Right ventricle myocardium superior (tissue), 1 donor: ENCODE measurements around the gene PARD3. TPM values are rescaled to one million over a fixed set of nuclear protein-coding genes. Genes with fewer than 3 reads are reported as not detected.
A peak's percentile ranks its signal among the peaks of the same experiment; 100 is the strongest.
"Not testable (repeated sequence)": the region's sequence is repeated elsewhere in the genome, so short reads cannot be mapped to it uniquely, and the experiment has no call there.

ENCODE experiments used
- ATAC-seq: fragments of 200-7000 bp; cut with Tn5 transposase; one replicate; pipeline ENCODE4 v1.9.1; 2020; ENCODE audit warnings: mild to moderate bottlenecking; ENCODE audit not compliant: poor library complexity
- DNase-seq: peaks from one replicate; pipeline ENCODE4 v3.0.0-alpha.2; 2020
- intact Hi-C: fragments of 100-400 bp; cut with DNase I; formaldehyde crosslinking; loops from one replicate; pipeline ENCODE4 v1.11.2; 2022
- total RNA-seq: library from RNA; stranded (reverse); fragmentation: NEBNext Ultra II Directional; extraction: Animal tissue kit (Norgen Biotek cat#: 25700); gene quantifications from one replicate; pipeline ENCODE4 v1.2.1, GENCODE V29; 2021
- donor health status: DM: no; HTN: yes; CAD: no; lungs with severe emphysema.

PARD3 gene
- total RNA-seq, 1 donor from 2014 or later = 33.5 TPM

GRCh38 chr10:34473174-34474008 lies 341.7 kb downstream of the PARD3 start:
- intact Hi-C loops = no loop called here
- peak; percentile 84 for ATAC-seq
- no peak for DNase-seq

- no peak for ATAC-seq
These were observed 344.8 kb downstream of the PARD3 start for GRCh38 chr10:34470307-34470706.

GRCh38 chr10:34469446-34469845 lies 345.6 kb downstream of the PARD3 start:
- DNase-seq = no peak
- ATAC-seq = no peak
- intact Hi-C loops = no loop called here

More at GRCh38 chr10:34470307-34470706, 344.8 kb downstream of the PARD3 start:
- intact Hi-C loops = no loop called here
- DNase-seq = no peak

GRCh38 chr10:34467902-34468301 lies 347.2 kb downstream of the PARD3 start:
- ATAC-seq (no peak), DNase-seq (no peak)
- intact Hi-C loops = no loop called here

GRCh38 chr10:34467364-34467763 lies 347.7 kb downstream of the PARD3 start:
- intact Hi-C loops = no loop called here
- DNase-seq (no peak), ATAC-seq (no peak)

GRCh38 chr10:34465678-34466077 lies 349.4 kb downstream of the PARD3 start:
- DNase-seq (no peak), ATAC-seq (no peak)
- intact Hi-C loops = no loop called here

GRCh38 chr10:34464591-34464990 lies 350.5 kb downstream of the PARD3 start:
- intact Hi-C loops = no loop called here
- DNase-seq = no peak

GRCh38 chr10:34464000-34464399 lies 351.1 kb downstream of the PARD3 start:
- ATAC-seq (no peak), DNase-seq (no peak)
- intact Hi-C loops = no loop called here

More at GRCh38 chr10:34464591-34464990, 350.5 kb downstream of the PARD3 start:
- no peak for ATAC-seq

GRCh38 chr10:34462993-34463392 lies 352.1 kb downstream of the PARD3 start:
- no peak for ATAC-seq
- intact Hi-C loops = no loop called here
- DNase-seq = no peak

- DNase-seq = no peak
- intact Hi-C loops = no loop called here
- no peak for ATAC-seq
These were observed 353.0 kb downstream of the PARD3 start for GRCh38 chr10:34462056-34462455.

GRCh38 chr10:34454590-34455261 lies 360.4 kb downstream of the PARD3 start:
- DNase-seq (no peak), ATAC-seq (no peak)
- intact Hi-C loops = no loop called here

- DNase-seq (no peak), ATAC-seq (no peak)
- intact Hi-C loops = no loop called here
These were observed 365.3 kb downstream of the PARD3 start for GRCh38 chr10:34449836-34450235.

GRCh38 chr10:34446049-34446448 lies 369.0 kb downstream of the PARD3 start:
- intact Hi-C loops = no loop called here
- ATAC-seq (no peak), DNase-seq (no peak)

GRCh38 chr10:34444223-34445183 lies 370.6 kb downstream of the PARD3 start:
- intact Hi-C loops = no loop called here
- DNase-seq (no peak), ATAC-seq (no peak)

GRCh38 chr10:34439386-34439785 lies 375.7 kb downstream of the PARD3 start:
- intact Hi-C loops, DNase-seq: not testable (repeated sequence)
- peak; percentile 66 for ATAC-seq

GRCh38 chr10:34438741-34439140 lies 376.4 kb downstream of the PARD3 start:
- no peak for ATAC-seq
- intact Hi-C loops = no loop called here
- no peak for DNase-seq

GRCh38 chr10:34437906-34438305 lies 377.2 kb downstream of the PARD3 start:
- DNase-seq (no peak), ATAC-seq (no peak)
- intact Hi-C loops = no loop called here

GRCh38 chr10:34434119-34434594 lies 380.9 kb downstream of the PARD3 start:
- no peak for DNase-seq
- intact Hi-C loops = no loop called here
- peak; percentile 37 for ATAC-seq
